Measurements from ENCODE around the gene DAB2IP.

GRCh38 chr9:121612511-121612998, 38.9 kb upstream of the DAB2IP start:
- TF ChIP-seq CTCF (conservative IDR thresholded peaks at IDR 0.05; ENCODE audit: low read depth in 2 of 2), result no peak
- TF ChIP-seq EZH2 (IDR thresholded peaks at IDR 0.05; ENCODE audit: low read depth, unreplicated experiment), result no peak
- TF ChIP-seq REST (IDR thresholded peaks at IDR 0.05; ENCODE audit: unreplicated experiment), result no peak
- TF ChIP-seq POLR2AphosphoS5 (IDR thresholded peaks at IDR 0.05; ENCODE audit: low read depth), result no peak
- TF ChIP-seq EZH2phosphoT487 (IDR thresholded peaks at IDR 0.05; ENCODE audit: unreplicated experiment), result no peak
- TF ChIP-seq JUNB (IDR thresholded peaks at IDR 0.05; ENCODE audit: unreplicated experiment), result no peak
- TF ChIP-seq ZNF114 (CRISPR knock-in tag; IDR thresholded peaks at IDR 0.05), result no peak
- TF ChIP-seq NANOG (IDR thresholded peaks at IDR 0.05; ENCODE audit: borderline replicate concordance), result no peak
- no peak for TF ChIP-seq ETS1 (IDR thresholded peaks at IDR 0.05)
- no peak for TF ChIP-seq STAT1 (IDR thresholded peaks at IDR 0.05; ENCODE audit: unreplicated experiment)
- no peak for TF ChIP-seq CREB1 (CRISPR knock-in tag; IDR thresholded peaks at IDR 0.05; ENCODE audit: low read depth)
- no peak for TF ChIP-seq ZNF331 (CRISPR knock-in tag; IDR thresholded peaks at IDR 0.05; ENCODE audit: low read depth)
- no peak for TF ChIP-seq ZNF462 (CRISPR knock-in tag; IDR thresholded peaks at IDR 0.05)

All from GM23338 (cell line).